GM12878 (cell line): ENCODE measurements around the gene TIMM22. TPM values are rescaled to one million over a fixed set of nuclear protein-coding genes. Genes with fewer than 3 reads are reported as not detected.

ENCODE experiments used
- ATAC-seq: fragments of 200-7000 bp; cut with Tn5 transposase; 3 replicates; pipeline ENCODE4 v1.9.1; 2020; ENCODE audit warnings: mild to moderate bottlenecking, moderate library complexity
- BruUV-seq: library from RNA; stranded (reverse); fragments of 400-500 nt; replicated peaks from 2 replicates; lab custom pipeline; 2021; lab: Mats Ljungman, UMichigan
- CTCF ChIA-PET: fragments of 300-600 bp; sonication (Branson Sonifier 250); formaldehyde crosslinking; extraction: SDS; loops from one replicate; lab custom pipeline; 2021; ENCODE audit warnings: inconsistent platforms; lab: Yijun Ruan, JAX
- POLR2A ChIA-PET: fragments of 350-600 bp; formaldehyde crosslinking; extraction: SDS; loops from one replicate; lab custom pipeline; 2021; ENCODE audit warnings: inconsistent platforms; lab: Charles Lee
- RAD21 ChIA-PET: fragments of 300-600 bp; sonication (Branson Sonifier 250); formaldehyde crosslinking; loops from one replicate; lab custom pipeline; 2023; ENCODE audit warnings: antibody characterized with exemption; ENCODE audit not compliant: unreplicated experiment; lab: Charles Lee
- SMC1A ChIA-PET: fragments of 300-600 bp; sonication (Branson Sonifier 250); formaldehyde crosslinking; loops from one replicate; lab custom pipeline; 2023; ENCODE audit not compliant: unreplicated experiment, uncharacterized antibody; lab: Charles Lee
- DNase-seq: peaks from one replicate; pipeline ENCODE4 v3.0.0-alpha.2; 2011; ENCODE audit warnings: low read depth, low spot score
- FAIRE-seq: peaks from 3 replicates; lab custom pipeline; 2011; peaks lifted over from hg19 to GRCh38; lab: Jason Lieb, UNC
- H2AFZ ChIP-seq: 2 replicates; pipeline ENCODE4 v1.6.0; 2011; ENCODE audit warnings: low read depth, low read length, control low read depth; ENCODE audit not compliant: control insufficient read depth
- H3K27ac ChIP-seq: 2 replicates; pipeline ENCODE4 v1.5.1; 2011; ENCODE audit warnings: control low read depth; ENCODE audit not compliant: control insufficient read depth, insufficient read depth
- H3K27me3 ChIP-seq, 2 experiments: replicated peaks in 1 of 2; 2 replicates each; pipeline versions ENCODE4 v1.6.0 to v1.6.1; 2011; ENCODE audit warnings: low read length in 1 of 2; ENCODE audit not compliant: control insufficient read depth in 2 of 2, insufficient read depth in 2 of 2
- H3K36me3 ChIP-seq, 2 experiments: 2 replicates each; pipeline ENCODE4 v1.5.1; 2011; ENCODE audit warnings: low read length in 1 of 2; ENCODE audit not compliant: control insufficient read depth in 2 of 2, insufficient read depth in 2 of 2
- H3K4me1 ChIP-seq: 2 replicates; pipeline ENCODE4 v1.6.1; 2011; ENCODE audit warnings: mild to moderate bottlenecking, low read length, moderate library complexity, mixed read lengths; ENCODE audit not compliant: control insufficient read depth, insufficient read depth
- H3K4me2 ChIP-seq: 2 replicates; pipeline ENCODE4 v1.6.0; 2011; ENCODE audit warnings: control low read depth; ENCODE audit not compliant: control insufficient read depth, insufficient read depth
- H3K4me3 ChIP-seq: fragments of 200-600 bp; sonication (generic); 2 replicates; pipeline ENCODE4 v1.5.1; 2016
- H3K79me2 ChIP-seq: 2 replicates; pipeline ENCODE4 v1.6.0; 2011; ENCODE audit warnings: low read length; ENCODE audit not compliant: control insufficient read depth, insufficient read depth
- H3K9ac ChIP-seq: 2 replicates; pipeline ENCODE4 v1.8.0; 2011; ENCODE audit warnings: low read length, control low read depth, mixed read lengths; ENCODE audit not compliant: control insufficient read depth, insufficient read depth
- H3K9me3 ChIP-seq: replicated peaks from 3 replicates; pipeline ENCODE4 v1.5.1; 2011; ENCODE audit warnings: mild to moderate bottlenecking, low read length; ENCODE audit not compliant: control insufficient read depth, insufficient read depth
- H4K20me1 ChIP-seq: 2 replicates; pipeline ENCODE4 v1.6.0; 2011; ENCODE audit not compliant: control insufficient read depth, insufficient read depth
- CBX5 ChIP-seq: sonication (generic); IDR thresholded peaks from 2 replicates; pipeline ENCODE4 v1.6.1; 2016; ENCODE audit warnings: low read depth, moderate library complexity, mild to moderate bottlenecking, inconsistent platforms
- CEBPB ChIP-seq, 2 experiments: fragments of 150-350 bp in 1 of 2; IDR thresholded peaks; 2 replicates each; pipeline ENCODE4 v1.6.1; 2012 to 2014; ENCODE audit warnings: low read depth in 2 of 2, low read length in 2 of 2, borderline replicate concordance in 1 of 2, inconsistent platforms in 1 of 2
- CEBPZ ChIP-seq: fragments of 150-350 bp; IDR thresholded peaks from 2 replicates; pipeline ENCODE4 v1.6.1; 2016; ENCODE audit warnings: low read depth, low read length
- EP300 ChIP-seq, 2 experiments: fragments of 150-350 bp in 1 of 2; IDR thresholded peaks; 2 replicates each; pipeline ENCODE4 v1.6.1; 2011 to 2012; ENCODE audit warnings: low read depth in 2 of 2, low read length in 2 of 2, borderline replicate concordance in 1 of 2, improper control_type of control experiment in 1 of 2, inconsistent platforms in 1 of 2; ENCODE audit not compliant: control insufficient read depth in 1 of 2
- IRF3 ChIP-seq: fragments of 450-650 bp; IDR thresholded peaks from 2 replicates; pipeline ENCODE4 v1.6.1; 2014; ENCODE audit warnings: mild to moderate bottlenecking
- LARP7 ChIP-seq: fragments of 450-650 bp; IDR thresholded peaks from 2 replicates; pipeline ENCODE4 v1.6.1; 2017; ENCODE audit warnings: mild to moderate bottlenecking
- NFYB ChIP-seq: IDR thresholded peaks from 2 replicates; pipeline ENCODE4 v1.6.1; 2011; ENCODE audit warnings: low read depth, mild to moderate bottlenecking, low read length, improper control_type of control experiment, moderate library complexity; ENCODE audit not compliant: insufficient read depth
- RAD51 ChIP-seq: fragments of 450-650 bp; IDR thresholded peaks from 2 replicates; pipeline ENCODE4 v1.6.1; 2016; ENCODE audit warnings: moderate library complexity, mild to moderate bottlenecking, inconsistent platforms
- YBX1 ChIP-seq: fragments of 450-650 bp; IDR thresholded peaks from 2 replicates; pipeline ENCODE4 v1.6.1; 2016; ENCODE audit warnings: antibody characterized with exemption
- ZBED1 ChIP-seq: IDR thresholded peaks from 2 replicates; pipeline ENCODE4 v1.6.1; 2016; ENCODE audit warnings: borderline replicate concordance
- WGBS: methylation state at CpG from one replicate; pipeline ENCODE4 v1.1.6; 2016; ENCODE audit warnings: low lambda C conversion rate; ENCODE audit not compliant: insufficient replicate concordance, insufficient coverage; ENCODE audit errors: missing lambda C conversion rate; 5-methylcytosine and 5-hydroxymethylcytosine counted together
- in situ Hi-C: fragments of 300-500 bp; cut with MboI; formaldehyde crosslinking; loops from 9 replicates; pipeline ENCODE4 v1.14.3; 2018; ENCODE audit warnings: mixed read lengths
- intact Hi-C: fragments of 100-400 bp; cut with micrococcal nuclease; formaldehyde crosslinking; loops from one replicate; pipeline ENCODE4 v1.14.2; 2022; ENCODE audit not compliant: unreplicated experiment
- polyA plus RNA-seq, 11 experiments: library from polyadenylated mRNA; depleted of rRNA in 4 of 11; unstranded in 6 of 11; stranded (reverse) in 5 of 11; fragments of >200 nt; fragmentation: Nextera tagmentation in 4 of 11; fragmentation: Illumina TruSeq in 1 of 11; extraction: Ambion mirVana in 4 of 11; extraction: Trizol in 1 of 11; gene quantifications; 1 replicate in 1 of 11; 2 replicates in 10 of 11; pipeline versions ENCODE4 v1.2.1 to v1.2.3, GENCODE V29; 2011 to 2016; ENCODE audit warnings: inconsistent platforms in 2 of 11, missing spikeins in 2 of 11, low read depth in 1 of 11
- total RNA-seq, 4 experiments: library from RNA; depleted of rRNA in 3 of 4; stranded (reverse); fragments of >200 nt in 3 of 4; fragmentation: Illumina TruSeq in 1 of 4; extraction: Trizol in 1 of 4; gene quantifications; 2 replicates each; pipeline versions ENCODE4 v1.2.1 to v1.2.3, GENCODE V29; 2013 to 2021

TIMM22 gene
- total and polyA plus RNA-seq, 10 of the 15 experiments (the other 5 are each of a cell fraction or from before 2014, with no cell fraction given): 4.4 to 25.0 (median 10.6) TPM

GRCh38 chr17:1002412-1002753, 5.5 kb downstream of the TIMM22 start:
- CTCF ChIA-PET: no interaction called here
- no peak for FAIRE-seq
- no peak overlapping the region for H3K9ac ChIP-seq

More at GRCh38 chr17:1002412-1002753, 5.5 kb downstream of the TIMM22 start:
- 69% methylated on average over 4 of the region's 4 CpGs for WGBS
- no peak overlapping the region for H2AFZ ChIP-seq
- no peak for ATAC-seq
- DNase-seq: no peak
- H3K79me2 ChIP-seq: peaks cover 11% of the 10 kb centered on the region
- no peak overlapping the region for H3K4me3 ChIP-seq
- TF ChIP-seq LARP7: no peak
- no peak for TF ChIP-seq YBX1
- TF ChIP-seq ZBED1: no peak
- no peak for TF ChIP-seq CEBPZ
- no peak for TF ChIP-seq IRF3
- TF ChIP-seq CEBPB (IDR thresholded peaks at IDR 0.05; ENCODE audit: borderline replicate concordance in 1 of 2, low read depth in 2 of 2, low read length in 2 of 2): no peak
- no peak for TF ChIP-seq NFYB
- TF ChIP-seq EP300 (IDR thresholded peaks at IDR 0.05; ENCODE audit: borderline replicate concordance in 1 of 2, control insufficient read depth in 1 of 2, low read depth in 2 of 2, low read length in 2 of 2): no peak
- no peak for TF ChIP-seq CBX5
- TF ChIP-seq RAD51: no peak
- ChIA-PET RAD21 (no interaction called here), POLR2A (interaction anchor here (0.6 kb wide), 1 partner anchor 199 kb away, joined by 4 read pairs; no protein-coding TSS in a partner anchor), SMC1A (no interaction called here)
- no peak overlapping the region for H3K4me2 ChIP-seq
- intact Hi-C loops: no loop called here
- H3K27me3 ChIP-seq: no peaks in the 10 kb centered on the region
- H3K27ac ChIP-seq: no peak overlapping the region
- peaks cover 6% of the 10 kb centered on the region; the same call in 1 of the 2 replicates for H3K4me1 ChIP-seq
- no peaks in the 10 kb centered on the region for H4K20me1 ChIP-seq
- H3K36me3 ChIP-seq: peaks cover 21 to 32% of the 10 kb centered on the region in 2 experiments
- no peaks in the 10 kb centered on the region for H3K9me3 ChIP-seq
- in situ Hi-C loops: no loop called here
- BruUV-seq: no TSS peak
